ENCODE data around the gene PITX3. TPM values are rescaled to one million over a fixed set of nuclear protein-coding genes. Genes with fewer than 3 reads are reported as not detected.

The PITX3 gene
- total and polyA plus RNA-seq, 2 experiments from 2014 or later: 0.34 TPM; not detected in 1

- TF ChIP-seq ZNF462 (CRISPR knock-in tag; IDR thresholded peaks at IDR 0.05) (no peak), EZH2phosphoT487 (IDR thresholded peaks at IDR 0.05; ENCODE audit: unreplicated experiment) (no peak), JUNB (IDR thresholded peaks at IDR 0.05; ENCODE audit: unreplicated experiment) (no peak), NANOG (IDR thresholded peaks at IDR 0.05; ENCODE audit: borderline replicate concordance) (no peak), CREB1 (CRISPR knock-in tag; IDR thresholded peaks at IDR 0.05; ENCODE audit: low read depth) (no peak)
- TF ChIP-seq, protein P1, sequence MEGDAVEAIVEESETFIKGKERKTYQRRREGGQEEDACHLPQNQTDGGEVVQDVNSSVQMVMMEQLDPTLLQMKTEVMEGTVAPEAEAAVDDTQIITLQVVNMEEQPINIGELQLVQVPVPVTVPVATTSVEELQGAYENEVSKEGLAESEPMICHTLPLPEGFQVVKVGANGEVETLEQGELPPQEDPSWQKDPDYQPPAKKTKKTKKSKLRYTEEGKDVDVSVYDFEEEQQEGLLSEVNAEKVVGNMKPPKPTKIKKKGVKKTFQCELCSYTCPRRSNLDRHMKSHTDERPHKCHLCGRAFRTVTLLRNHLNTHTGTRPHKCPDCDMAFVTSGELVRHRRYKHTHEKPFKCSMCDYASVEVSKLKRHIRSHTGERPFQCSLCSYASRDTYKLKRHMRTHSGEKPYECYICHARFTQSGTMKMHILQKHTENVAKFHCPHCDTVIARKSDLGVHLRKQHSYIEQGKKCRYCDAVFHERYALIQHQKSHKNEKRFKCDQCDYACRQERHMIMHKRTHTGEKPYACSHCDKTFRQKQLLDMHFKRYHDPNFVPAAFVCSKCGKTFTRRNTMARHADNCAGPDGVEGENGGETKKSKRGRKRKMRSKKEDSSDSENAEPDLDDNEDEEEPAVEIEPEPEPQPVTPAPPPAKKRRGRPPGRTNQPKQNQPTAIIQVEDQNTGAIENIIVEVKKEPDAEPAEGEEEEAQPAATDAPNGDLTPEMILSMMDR (conservative IDR thresholded peaks at IDR 0.05; ENCODE audit: low read depth in 2 of 2): no peak
- TF ChIP-seq, protein P2, sequence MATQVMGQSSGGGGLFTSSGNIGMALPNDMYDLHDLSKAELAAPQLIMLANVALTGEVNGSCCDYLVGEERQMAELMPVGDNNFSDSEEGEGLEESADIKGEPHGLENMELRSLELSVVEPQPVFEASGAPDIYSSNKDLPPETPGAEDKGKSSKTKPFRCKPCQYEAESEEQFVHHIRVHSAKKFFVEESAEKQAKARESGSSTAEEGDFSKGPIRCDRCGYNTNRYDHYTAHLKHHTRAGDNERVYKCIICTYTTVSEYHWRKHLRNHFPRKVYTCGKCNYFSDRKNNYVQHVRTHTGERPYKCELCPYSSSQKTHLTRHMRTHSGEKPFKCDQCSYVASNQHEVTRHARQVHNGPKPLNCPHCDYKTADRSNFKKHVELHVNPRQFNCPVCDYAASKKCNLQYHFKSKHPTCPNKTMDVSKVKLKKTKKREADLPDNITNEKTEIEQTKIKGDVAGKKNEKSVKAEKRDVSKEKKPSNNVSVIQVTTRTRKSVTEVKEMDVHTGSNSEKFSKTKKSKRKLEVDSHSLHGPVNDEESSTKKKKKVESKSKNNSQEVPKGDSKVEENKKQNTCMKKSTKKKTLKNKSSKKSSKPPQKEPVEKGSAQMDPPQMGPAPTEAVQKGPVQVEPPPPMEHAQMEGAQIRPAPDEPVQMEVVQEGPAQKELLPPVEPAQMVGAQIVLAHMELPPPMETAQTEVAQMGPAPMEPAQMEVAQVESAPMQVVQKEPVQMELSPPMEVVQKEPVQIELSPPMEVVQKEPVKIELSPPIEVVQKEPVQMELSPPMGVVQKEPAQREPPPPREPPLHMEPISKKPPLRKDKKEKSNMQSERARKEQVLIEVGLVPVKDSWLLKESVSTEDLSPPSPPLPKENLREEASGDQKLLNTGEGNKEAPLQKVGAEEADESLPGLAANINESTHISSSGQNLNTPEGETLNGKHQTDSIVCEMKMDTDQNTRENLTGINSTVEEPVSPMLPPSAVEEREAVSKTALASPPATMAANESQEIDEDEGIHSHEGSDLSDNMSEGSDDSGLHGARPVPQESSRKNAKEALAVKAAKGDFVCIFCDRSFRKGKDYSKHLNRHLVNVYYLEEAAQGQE (IDR thresholded peaks at IDR 0.05; ENCODE audit: unreplicated experiment): no peak
These were observed 4.9 kb upstream of the PITX3 start (continued) for GRCh38 chr10:102246261-102246660.
